Psoas muscle (tissue), 8 donors: ENCODE measurements around the gene CNIH1. TPM values are rescaled to one million over a fixed set of nuclear protein-coding genes. Genes with fewer than 3 reads are reported as not detected.

Experiments used
- ATAC-seq, 4 donors: fragments of 200-7000 bp; cut with Tn5 transposase; one replicate each; pipeline ENCODE4 v1.9.1; 2020; ENCODE audit warnings: moderate library complexity in 3 of 4, mild to moderate bottlenecking in 2 of 4
- DNase-seq, 2 donors: peaks; one replicate each; pipeline ENCODE4 v3.0.0-alpha.2; 2020
- H3K27ac ChIP-seq: fragments of 200-600 bp; one replicate; pipeline ENCODE4 v1.8.0; 2022
- H3K27me3 ChIP-seq, 3 donors: fragments of 200-600 bp in 1 of 3; one replicate each; pipeline versions ENCODE4 v1.6.1 to v1.8.0; 2013 to 2022; ENCODE audit warnings: low read length in 2 of 3, mild to moderate bottlenecking in 2 of 3, moderate library complexity in 1 of 3; ENCODE audit not compliant: insufficient read depth in 3 of 3
- H3K36me3 ChIP-seq, 2 donors: fragments of 200-600 bp in 1 of 2; one replicate each; pipeline versions ENCODE4 v1.6.1 to v1.8.0; 2013 to 2022; ENCODE audit warnings: low read depth in 1 of 2, mild to moderate bottlenecking in 1 of 2, moderate library complexity in 1 of 2; ENCODE audit not compliant: insufficient read depth in 1 of 2
- H3K4me1 ChIP-seq: fragments of 200-600 bp; one replicate; pipeline ENCODE4 v1.8.0; 2022
- H3K4me3 ChIP-seq: fragments of 200-600 bp; one replicate; pipeline ENCODE4 v1.8.0; 2022; ENCODE audit warnings: mild to moderate bottlenecking
- H3K9me3 ChIP-seq: fragments of 200-600 bp; one replicate; pipeline ENCODE4 v1.8.0; 2022
- WGBS, 3 donors: extraction: QIAGEN DNeasy Blood & Tissue Kit; methylation state at CpG; one replicate each; pipeline versions ENCODE4 v1.1.6 to v1.1.7; 2013; 5-methylcytosine and 5-hydroxymethylcytosine counted together
- intact Hi-C, 2 donors: fragments of 100-400 bp; cut with DNase I; formaldehyde crosslinking; loops; one replicate each; pipeline versions ENCODE4 v1.11.0 to v1.14.2; 2022
- polyA plus RNA-seq, 3 donors: library from polyadenylated mRNA; stranded (reverse); fragments of 200-250 nt; gene quantifications; one replicate each; pipeline ENCODE4 v1.2.3, GENCODE V29; 2013
- total RNA-seq, 4 donors: library from RNA; stranded (reverse); fragmentation: NEBNext Ultra II Directional in 2 of 4; extraction: Animal tissue kit (Norgen Biotek cat#: 25700) in 2 of 4; gene quantifications; one replicate each; pipeline versions ENCODE4 v1.2.1 to v1.2.4, GENCODE V29; 2021 to 2023
- TF ChIP-seq, protein P1 (sequence below): fragments of 200-600 bp; IDR thresholded peaks from one replicate; pipeline ENCODE4 v1.8.0; 2022; ENCODE audit warnings: antibody characterized with exemption
- donor health status: healthy with polysubstance abuse.
- donor health status: DM: no; HTN: no; CAD: no; lungs with moderate emphysema.
- donor health status: Bipolar disorder and iron deficiency.
- donor health status: healthy.
- donor health status: DM: yes; HTN: yes; CAD: no.
- donor health status: DM: no; HTN: no; CAD: no.
- donor health status: DM: no; HTN: no; CAD: no.
- donor health status: DM: yes; HTN: yes; CAD: no.

CNIH1 gene
- total and polyA plus RNA-seq, 7 donors, result 57.8 to 172 (median 79.0) TPM

DNA sequence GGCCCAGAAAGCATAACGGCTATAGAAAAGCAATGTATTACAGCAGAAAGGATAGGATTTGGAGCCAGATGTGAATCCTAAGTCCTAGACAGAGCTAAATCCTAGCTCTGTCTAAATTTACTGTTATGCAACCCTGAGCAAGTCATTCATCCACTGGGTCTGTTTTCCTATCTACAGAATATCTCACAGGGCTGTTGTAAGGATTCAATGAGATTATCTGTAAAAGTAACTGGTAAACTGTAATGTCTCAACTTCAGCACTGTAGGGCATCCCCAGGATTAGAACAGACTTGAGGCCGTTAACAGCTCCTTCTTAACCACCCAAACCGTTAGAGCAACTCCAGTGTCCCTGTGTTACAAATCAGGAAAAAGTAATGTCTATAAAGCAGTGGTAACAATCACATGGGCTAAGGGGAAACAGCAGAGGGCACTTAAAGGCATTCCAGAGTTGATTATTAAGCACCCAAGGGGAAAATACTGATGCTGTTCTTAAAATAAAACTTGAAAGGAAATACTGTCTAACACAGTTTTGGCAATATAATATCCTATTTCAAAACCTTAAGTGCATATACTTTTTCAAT, 37.6 kb upstream of the CNIH1 start:
- Histone ChIP-seq H3K27ac (no peak overlapping the region), H3K9me3 (no peaks in the 10 kb centered on the region), H3K4me1 (peaks cover 7% of the 10 kb centered on the region), H3K4me3 (no peak overlapping the region), H3K27me3 (no peaks in the 10 kb centered on the region), H3K36me3 (peaks cover 4 to 90% of the 10 kb centered on the region in 2 donors)
- TF ChIP-seq, protein P1, sequence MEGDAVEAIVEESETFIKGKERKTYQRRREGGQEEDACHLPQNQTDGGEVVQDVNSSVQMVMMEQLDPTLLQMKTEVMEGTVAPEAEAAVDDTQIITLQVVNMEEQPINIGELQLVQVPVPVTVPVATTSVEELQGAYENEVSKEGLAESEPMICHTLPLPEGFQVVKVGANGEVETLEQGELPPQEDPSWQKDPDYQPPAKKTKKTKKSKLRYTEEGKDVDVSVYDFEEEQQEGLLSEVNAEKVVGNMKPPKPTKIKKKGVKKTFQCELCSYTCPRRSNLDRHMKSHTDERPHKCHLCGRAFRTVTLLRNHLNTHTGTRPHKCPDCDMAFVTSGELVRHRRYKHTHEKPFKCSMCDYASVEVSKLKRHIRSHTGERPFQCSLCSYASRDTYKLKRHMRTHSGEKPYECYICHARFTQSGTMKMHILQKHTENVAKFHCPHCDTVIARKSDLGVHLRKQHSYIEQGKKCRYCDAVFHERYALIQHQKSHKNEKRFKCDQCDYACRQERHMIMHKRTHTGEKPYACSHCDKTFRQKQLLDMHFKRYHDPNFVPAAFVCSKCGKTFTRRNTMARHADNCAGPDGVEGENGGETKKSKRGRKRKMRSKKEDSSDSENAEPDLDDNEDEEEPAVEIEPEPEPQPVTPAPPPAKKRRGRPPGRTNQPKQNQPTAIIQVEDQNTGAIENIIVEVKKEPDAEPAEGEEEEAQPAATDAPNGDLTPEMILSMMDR, result no peak
- DNase-seq, result no peak
- ATAC-seq, result no peak
- WGBS, 3 donors, result 51 to 55% (median 53%) methylated on average over 3 of the region's 3 CpGs
- intact Hi-C loops, result no loop called here

DNA sequence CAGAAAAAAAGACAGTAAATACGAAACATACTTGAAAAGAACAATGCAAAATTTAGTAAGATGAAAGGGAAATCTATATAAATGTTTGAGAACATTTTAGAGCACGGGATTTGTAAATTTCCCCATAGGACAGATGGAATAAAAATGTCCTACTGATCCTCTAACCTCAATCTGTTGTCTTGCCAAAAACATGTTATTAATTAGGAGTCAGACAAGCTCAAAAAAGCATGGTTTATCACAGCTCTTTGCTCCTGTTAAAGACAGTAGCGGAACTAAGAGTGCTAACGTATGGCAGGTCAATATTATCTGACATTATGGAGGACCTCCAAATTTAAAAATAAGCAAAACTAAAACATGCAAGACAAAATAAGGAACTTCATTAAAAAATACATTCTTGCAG, 34.7 kb upstream of the CNIH1 start:
- TF ChIP-seq, protein P1, result no peak
- DNase-seq (no peak), ATAC-seq (no peak)
- Histone ChIP-seq H3K9me3 (no peaks in the 10 kb centered on the region), H3K36me3 (peaks cover 0 to 77% of the 10 kb centered on the region in 2 donors), H3K27ac (no peak overlapping the region), H3K27me3 (no peaks in the 10 kb centered on the region), H3K4me3 (no peak overlapping the region), H3K4me1 (peaks cover 7% of the 10 kb centered on the region)
- 85 to 90% (median 88%) methylated on average over 4 of the region's 4 CpGs for WGBS, 3 donors
- intact Hi-C loops, result no loop called here

DNA sequence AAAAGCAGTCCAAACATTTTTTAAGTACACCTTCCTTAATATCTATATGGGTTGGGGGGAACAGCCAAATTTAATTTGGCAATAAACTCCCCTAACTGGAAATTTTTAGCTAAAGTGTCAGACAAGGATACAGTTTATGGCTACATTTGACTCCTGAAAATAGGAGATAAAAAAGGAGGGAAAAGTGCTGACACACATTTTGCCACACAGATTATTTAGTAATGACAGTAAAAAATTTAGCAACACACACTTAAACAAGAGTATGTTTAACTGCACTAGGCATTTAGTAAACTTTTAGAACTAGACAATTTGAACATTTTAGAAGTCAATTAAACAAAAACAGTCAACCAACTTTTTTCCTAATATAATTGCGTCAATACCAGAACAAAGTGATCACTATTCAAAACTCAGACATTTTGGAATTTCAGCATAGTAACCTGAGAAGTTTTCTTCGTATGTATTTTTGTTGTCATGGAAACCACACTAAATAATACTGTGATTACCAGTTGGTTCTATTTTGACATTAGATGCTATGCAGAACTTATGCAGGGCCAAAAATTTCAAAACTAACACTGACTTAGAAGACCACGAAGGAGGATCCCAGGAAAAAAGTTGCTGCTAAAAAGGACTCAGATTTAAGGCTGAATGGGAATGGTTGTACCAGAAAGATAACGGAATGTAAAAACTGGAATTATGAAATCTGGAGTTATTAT, 34.2 kb upstream of the CNIH1 start:
- no peak overlapping the region for H3K4me3 ChIP-seq
- TF ChIP-seq, protein P1, result no peak
- WGBS, 3 donors, result 60 to 67% (median 65%) methylated on average over 4 of the region's 4 CpGs
- ATAC-seq (no peak), DNase-seq (no peak)
- no peak overlapping the region for H3K27ac ChIP-seq
- peaks cover 0 to 73% of the 10 kb centered on the region in 2 donors for H3K36me3 ChIP-seq
- H3K27me3 ChIP-seq, result no peaks in the 10 kb centered on the region
- intact Hi-C loops, result no loop called here
- no peaks in the 10 kb centered on the region for H3K9me3 ChIP-seq
- H3K4me1 ChIP-seq, result peaks cover 7% of the 10 kb centered on the region

DNA sequence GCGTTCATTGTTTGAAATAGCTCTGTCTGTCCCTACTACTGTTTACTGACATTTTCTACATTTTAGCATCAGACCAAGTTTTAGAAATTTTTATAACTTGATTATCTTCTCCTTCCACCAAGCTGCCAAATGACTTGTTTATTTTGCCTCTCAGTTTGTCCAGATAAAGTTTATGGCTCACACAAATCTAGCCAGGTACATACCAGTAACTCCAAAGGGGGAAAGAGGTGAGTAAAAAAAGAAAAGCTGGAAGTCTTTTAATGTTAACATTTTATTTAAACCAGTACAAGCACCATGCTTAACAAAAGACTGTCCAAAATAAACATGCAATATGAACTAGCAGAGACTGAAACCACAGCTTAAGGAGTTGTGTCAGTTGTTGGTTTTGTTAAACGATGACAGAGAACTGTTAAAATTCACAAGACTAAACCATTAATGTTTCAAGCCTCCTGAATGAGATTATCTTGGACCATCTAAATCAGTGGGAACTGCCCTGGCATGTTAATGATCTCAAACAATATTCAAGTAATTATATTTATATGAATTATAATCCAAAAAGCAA, 33.1 kb upstream of the CNIH1 start:
- Histone ChIP-seq H3K27ac (no peak overlapping the region), H3K4me3 (no peak overlapping the region), H3K9me3 (no peaks in the 10 kb centered on the region), H3K27me3 (no peaks in the 10 kb centered on the region), H3K36me3 (peaks cover 0 to 62% of the 10 kb centered on the region in 2 donors), H3K4me1 (peaks cover 6% of the 10 kb centered on the region)
- ATAC-seq (no peak), DNase-seq (no peak)
- WGBS, 3 donors, result 91 to 97% (median 92%) methylated on average over 2 of the region's 2 CpGs
- intact Hi-C loops, result no loop called here
- TF ChIP-seq, protein P1, result no peak
